Measurements from ENCODE around the gene BTBD3.

Gene BTBD3

DNA sequence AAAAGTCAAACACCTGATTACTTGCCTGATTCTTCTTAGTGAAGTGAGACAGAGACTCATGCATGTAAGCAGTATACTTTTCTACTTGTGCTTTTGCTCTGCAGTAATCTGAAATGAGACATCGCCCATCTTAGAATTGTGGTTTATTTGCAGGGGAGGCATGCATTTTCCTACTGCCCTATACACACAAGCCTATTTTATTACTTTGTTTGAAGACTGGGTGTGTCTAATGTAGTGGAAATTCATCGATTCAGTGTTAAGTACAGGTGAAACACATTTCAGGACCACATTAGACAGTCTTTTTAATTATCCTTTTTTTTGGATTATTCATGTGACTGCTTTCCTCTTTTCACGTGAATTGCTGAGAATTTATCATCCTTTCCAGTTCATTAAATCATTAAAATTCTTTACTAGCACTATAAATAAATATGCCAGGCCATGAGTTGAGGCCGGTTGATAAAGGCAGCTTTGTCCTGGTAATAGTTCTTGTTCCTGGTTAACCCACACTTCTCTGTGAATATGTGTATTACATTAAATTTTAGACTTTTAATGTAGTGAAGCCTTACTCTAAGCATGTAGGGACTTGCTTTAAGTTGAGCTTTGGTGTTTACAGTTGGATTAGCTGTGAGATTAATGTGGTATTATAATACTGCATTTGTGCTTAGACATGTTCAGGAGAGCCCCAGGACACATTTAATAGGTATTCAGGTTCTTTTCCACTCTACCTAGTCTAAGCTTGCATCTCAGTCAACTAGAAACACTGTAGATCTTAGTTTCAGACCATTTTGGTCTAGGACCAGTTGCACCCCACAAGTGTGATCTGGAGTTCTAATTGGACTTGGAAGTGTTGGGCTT, 10.8 kb upstream of the BTBD3 start:
- DNase-seq (ENCODE audit: low read depth) = no peak
- H3K4me3 ChIP-seq (ENCODE audit: low read depth, low read length) = no peak overlapping the region
- TF ChIP-seq, protein P1, sequence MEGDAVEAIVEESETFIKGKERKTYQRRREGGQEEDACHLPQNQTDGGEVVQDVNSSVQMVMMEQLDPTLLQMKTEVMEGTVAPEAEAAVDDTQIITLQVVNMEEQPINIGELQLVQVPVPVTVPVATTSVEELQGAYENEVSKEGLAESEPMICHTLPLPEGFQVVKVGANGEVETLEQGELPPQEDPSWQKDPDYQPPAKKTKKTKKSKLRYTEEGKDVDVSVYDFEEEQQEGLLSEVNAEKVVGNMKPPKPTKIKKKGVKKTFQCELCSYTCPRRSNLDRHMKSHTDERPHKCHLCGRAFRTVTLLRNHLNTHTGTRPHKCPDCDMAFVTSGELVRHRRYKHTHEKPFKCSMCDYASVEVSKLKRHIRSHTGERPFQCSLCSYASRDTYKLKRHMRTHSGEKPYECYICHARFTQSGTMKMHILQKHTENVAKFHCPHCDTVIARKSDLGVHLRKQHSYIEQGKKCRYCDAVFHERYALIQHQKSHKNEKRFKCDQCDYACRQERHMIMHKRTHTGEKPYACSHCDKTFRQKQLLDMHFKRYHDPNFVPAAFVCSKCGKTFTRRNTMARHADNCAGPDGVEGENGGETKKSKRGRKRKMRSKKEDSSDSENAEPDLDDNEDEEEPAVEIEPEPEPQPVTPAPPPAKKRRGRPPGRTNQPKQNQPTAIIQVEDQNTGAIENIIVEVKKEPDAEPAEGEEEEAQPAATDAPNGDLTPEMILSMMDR (IDR thresholded peaks at IDR 0.05; ENCODE audit: low read depth, low read length) = no peak
- no peak for TF ChIP-seq POLR2A (IDR thresholded peaks at IDR 0.05; ENCODE audit: extremely low read depth, insufficient read length)
- TF ChIP-seq, protein P2, sequence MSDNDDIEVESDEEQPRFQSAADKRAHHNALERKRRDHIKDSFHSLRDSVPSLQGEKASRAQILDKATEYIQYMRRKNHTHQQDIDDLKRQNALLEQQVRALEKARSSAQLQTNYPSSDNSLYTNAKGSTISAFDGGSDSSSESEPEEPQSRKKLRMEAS (IDR thresholded peaks at IDR 0.05; ENCODE audit: low read depth, low read length) = no peak
- no peak for TF ChIP-seq MYC (IDR thresholded peaks at IDR 0.05; ENCODE audit: low read depth, low read length)

DNA sequence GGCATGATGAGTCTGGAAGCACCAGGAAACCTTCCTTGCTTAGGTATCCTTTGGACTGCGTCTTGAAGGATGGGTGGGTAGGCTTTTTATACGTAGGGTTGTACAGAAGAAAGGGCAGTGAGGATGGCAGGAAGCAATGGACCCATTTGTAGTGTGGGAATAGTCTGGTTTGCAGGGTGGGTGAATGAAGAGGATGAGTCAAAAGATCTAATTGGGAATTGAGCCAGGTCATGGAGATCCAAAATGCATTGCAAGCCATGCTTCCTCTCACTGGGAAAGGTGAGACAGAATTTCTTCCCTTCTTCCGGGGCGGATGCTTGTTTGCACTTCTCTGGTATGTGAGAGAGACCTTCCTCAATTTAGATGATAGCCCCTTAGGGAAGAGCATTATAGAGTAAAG, 10.1 kb upstream of the BTBD3 start:
- no peak for DNase-seq (ENCODE audit: low read depth)

DNA sequence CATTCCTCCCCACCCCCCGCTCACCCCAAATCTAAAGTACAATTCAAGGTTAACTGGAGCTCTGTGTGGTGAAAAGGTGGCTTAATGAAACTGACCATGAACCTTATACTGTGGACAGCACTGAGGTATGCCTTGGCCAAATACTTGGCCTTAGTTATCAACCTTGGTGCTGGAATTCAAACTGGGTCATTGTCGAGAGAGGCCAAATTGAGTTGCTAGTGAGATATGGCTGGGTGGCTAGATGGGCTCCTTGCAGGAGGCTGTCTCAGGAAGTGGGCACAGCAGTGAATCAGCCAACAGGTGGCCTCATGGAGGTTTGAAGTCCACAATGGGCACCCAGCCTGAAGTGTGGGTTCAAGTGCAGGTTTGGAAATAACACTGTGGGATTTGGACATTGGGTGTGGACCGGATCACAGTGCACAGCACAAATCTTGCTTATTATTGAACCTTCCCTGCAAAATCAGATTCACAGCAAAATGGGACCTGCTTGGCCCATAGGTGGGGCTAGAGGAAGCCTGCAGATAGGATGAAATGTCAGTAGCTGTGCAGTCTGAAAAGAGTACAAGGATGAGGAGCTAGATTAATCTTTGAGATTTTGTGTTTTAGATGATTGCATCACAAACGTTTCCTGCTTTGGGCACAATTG, 5.6 kb upstream of the BTBD3 start:
- no peak overlapping the region for H3K4me3 ChIP-seq (ENCODE audit: low read depth, low read length)
- TF ChIP-seq, protein P2 (IDR thresholded peaks at IDR 0.05; ENCODE audit: low read depth, low read length) = no peak
- TF ChIP-seq, protein P1 (IDR thresholded peaks at IDR 0.05; ENCODE audit: low read depth, low read length) = peak; percentile 56
- peak; percentile 44 for DNase-seq (ENCODE audit: low read depth)

More for the DNA sequence above, 10.1 kb upstream of the BTBD3 start:
- TF ChIP-seq, protein P1 (IDR thresholded peaks at IDR 0.05; ENCODE audit: low read depth, low read length) = no peak
- TF ChIP-seq POLR2A (IDR thresholded peaks at IDR 0.05; ENCODE audit: extremely low read depth, insufficient read length) = no peak
- no peak for TF ChIP-seq MYC (IDR thresholded peaks at IDR 0.05; ENCODE audit: low read depth, low read length)
- TF ChIP-seq, protein P2 (IDR thresholded peaks at IDR 0.05; ENCODE audit: low read depth, low read length) = no peak
- no peak overlapping the region for H3K4me3 ChIP-seq (ENCODE audit: low read depth, low read length)

DNA sequence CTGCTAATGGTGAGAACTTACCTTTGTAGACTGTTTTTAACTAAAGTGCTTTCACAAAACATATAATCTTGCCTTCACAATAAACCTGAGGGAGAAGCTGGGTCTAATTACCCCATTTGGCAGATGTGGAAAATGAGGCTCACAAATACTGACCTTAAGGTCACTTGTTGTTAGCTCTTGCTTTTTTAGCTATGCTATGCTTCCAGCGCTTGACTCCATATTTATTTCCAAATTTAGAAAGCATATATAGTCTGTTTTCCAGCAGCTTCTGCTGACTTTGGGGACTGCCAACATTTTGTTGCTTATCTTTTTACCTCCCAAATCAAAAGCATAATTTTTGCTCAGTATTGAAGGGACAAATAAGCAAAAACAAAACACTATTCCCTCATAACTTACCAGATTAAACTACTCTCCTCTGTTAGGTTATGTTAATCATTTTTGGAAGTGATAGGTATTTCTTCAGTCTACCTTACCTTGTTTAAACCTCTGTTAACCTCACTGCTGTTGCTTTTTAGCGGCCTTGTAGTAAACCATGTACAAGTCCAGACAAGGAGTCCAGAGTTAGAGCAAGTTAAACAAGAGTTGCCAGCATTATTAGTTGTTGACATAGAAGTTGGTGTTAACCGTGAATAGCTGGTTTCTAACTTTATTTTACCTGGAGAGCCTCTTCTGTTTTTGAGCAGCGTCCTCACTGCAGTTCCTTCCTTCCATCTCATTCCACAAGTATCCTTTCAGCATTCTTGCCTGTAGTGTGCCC, 4.9 kb upstream of the BTBD3 start:
- DNase-seq (ENCODE audit: low read depth) = no peak
- H3K4me3 ChIP-seq (ENCODE audit: low read depth, low read length) = no peak overlapping the region
- TF ChIP-seq, protein P1 (IDR thresholded peaks at IDR 0.05; ENCODE audit: low read depth, low read length) = no peak
- TF ChIP-seq MYC (IDR thresholded peaks at IDR 0.05; ENCODE audit: low read depth, low read length) = no peak
- TF ChIP-seq, protein P2 (IDR thresholded peaks at IDR 0.05; ENCODE audit: low read depth, low read length) = no peak
- TF ChIP-seq POLR2A (IDR thresholded peaks at IDR 0.05; ENCODE audit: extremely low read depth, insufficient read length) = no peak

DNA sequence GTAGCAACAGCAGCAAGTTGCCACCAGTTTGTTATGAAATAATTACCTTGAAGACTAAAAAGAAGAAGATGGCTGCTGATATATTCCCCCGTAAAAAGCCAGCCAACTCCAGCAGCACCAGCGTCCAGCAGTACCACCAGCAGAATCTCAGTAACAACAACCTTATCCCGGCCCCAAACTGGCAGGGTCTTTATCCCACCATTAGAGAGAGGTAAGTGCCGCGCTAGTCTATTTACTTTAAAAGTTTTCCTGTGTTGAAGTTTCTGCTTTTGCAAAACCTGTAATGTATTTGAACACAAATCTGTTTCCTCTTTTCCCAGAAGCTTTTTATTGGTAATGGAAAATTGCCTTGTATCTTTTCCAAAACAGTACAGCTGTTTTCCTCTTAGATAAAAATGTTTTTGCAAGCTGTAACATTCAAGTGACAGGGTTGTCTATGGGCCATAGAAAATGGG, 725 bp downstream of the BTBD3 start:
- TF ChIP-seq, protein P1 (IDR thresholded peaks at IDR 0.05; ENCODE audit: low read depth, low read length) = no peak
- TF ChIP-seq POLR2A (IDR thresholded peaks at IDR 0.05; ENCODE audit: extremely low read depth, insufficient read length) (no peak), MYC (IDR thresholded peaks at IDR 0.05; ENCODE audit: low read depth, low read length) (no peak)
- TF ChIP-seq, protein P2 (IDR thresholded peaks at IDR 0.05; ENCODE audit: low read depth, low read length) = no peak
- DNase-seq (ENCODE audit: low read depth) = no peak
- H3K4me3 ChIP-seq (ENCODE audit: low read depth, low read length) = no peak overlapping the region

Data from NB4 (cell line).